HG03521 (cell line): ENCODE measurements around the gene SYN1.
"Not testable (repeated sequence)": the region's sequence is repeated elsewhere in the genome, so short reads cannot be mapped to it uniquely, and the experiment has no call there.

Source experiments
- ATAC-seq: cut with Tn5 transposase; IDR thresholded peaks from one replicate; pipeline ENCODE4 v1.9.1; 2021; ENCODE audit warnings: mild to moderate bottlenecking, moderate library complexity; ENCODE audit not compliant: unreplicated experiment

The SYN1 gene

GRCh38 chrX:47619486-47620302, at the start of gene SYN1:
Gene SYN1 (minus strand): TSS chrX:47619857. CDS start chrX:47619728, 129 bp downstream.
- peak; percentile 79 for ATAC-seq

GRCh38 chrX:47665797-47666196, 46.1 kb upstream of the SYN1 start:
- not testable (repeated sequence) for ATAC-seq

- no peak for ATAC-seq
Observed at GRCh38 chrX:47664737-47665136, 45.1 kb upstream of the SYN1 start.

GRCh38 chrX:47662144-47662657, 42.5 kb upstream of the SYN1 start:
- ATAC-seq = no peak

GRCh38 chrX:47661539-47661938, 41.9 kb upstream of the SYN1 start:
- ATAC-seq = no peak

- no peak for ATAC-seq
Observed at GRCh38 chrX:47659421-47659726, 39.7 kb upstream of the SYN1 start.

- ATAC-seq = peak; percentile 80
Observed at GRCh38 chrX:47658684-47659420, 39.2 kb upstream of the SYN1 start, which contains the start of gene UXT. Gene UXT (minus strand): TSS chrX:47659180. CDS start chrX:47658927, 253 bp downstream.

- no peak for ATAC-seq
Observed at GRCh38 chrX:47658301-47658683, 38.6 kb upstream of the SYN1 start.

- ATAC-seq = no peak
Observed at GRCh38 chrX:47651043-47651905, 31.6 kb upstream of the SYN1 start.

- ATAC-seq = peak; percentile 91
Observed at GRCh38 chrX:47650164-47651042, 30.7 kb upstream of the SYN1 start, which contains the start of gene ELK1. Gene ELK1 (minus strand): TSS chrX:47650563. CDS start chrX:47641441, 9,122 bp downstream.

GRCh38 chrX:47649781-47650163, 30.1 kb upstream of the SYN1 start:
- no peak for ATAC-seq

GRCh38 chrX:47649271-47649670, 29.6 kb upstream of the SYN1 start:
- ATAC-seq = no peak

- no peak for ATAC-seq
Observed at GRCh38 chrX:47648376-47648775, 28.7 kb upstream of the SYN1 start.

GRCh38 chrX:47646636-47647035, 27.0 kb upstream of the SYN1 start:
- ATAC-seq = no peak

- no peak for ATAC-seq
Observed at GRCh38 chrX:47645530-47645929, 25.9 kb upstream of the SYN1 start.

GRCh38 chrX:47644557-47645091, 25.0 kb upstream of the SYN1 start:
- ATAC-seq = no peak

- ATAC-seq = no peak
Observed at GRCh38 chrX:47643926-47644325, 24.3 kb upstream of the SYN1 start.

- no peak for ATAC-seq
Observed at GRCh38 chrX:47638816-47639215, 19.2 kb upstream of the SYN1 start.

GRCh38 chrX:47637546-47638195, 18.0 kb upstream of the SYN1 start:
- ATAC-seq = peak; percentile 79
